Activated CD8-positive, alpha-beta T cell treated with anti-CD3 and anti-CD28 coated beads for 36 hours (primary cell): ENCODE data around the gene CDC42EP4. TPM values are rescaled to one million over a fixed set of nuclear protein-coding genes. Genes with fewer than 3 reads are reported as not detected.

Source experiments
- ATAC-seq: fragments of 200-7000 bp; cut with Tn5 transposase; one replicate; pipeline ENCODE4 v1.10.0; 2021; ENCODE audit warnings: mild to moderate bottlenecking, moderate library complexity
- CTCF ChIA-PET: fragments of 350-600 bp; sonication (Branson Sonifier 250); formaldehyde crosslinking; loops from one replicate; lab custom pipeline; 2021; ENCODE audit warnings: antibody characterized with exemption; lab: Charles Lee
- POLR2A ChIA-PET: fragments of 350-600 bp; sonication (Branson Sonifier 250); formaldehyde crosslinking; loops from one replicate; lab custom pipeline; 2021; ENCODE audit warnings: antibody characterized with exemption; lab: Charles Lee
- DNase-seq: peaks from one replicate; pipeline ENCODE4 v3.0.0-alpha.2; 2020
- H3K27ac Mint-ChIP-seq: one replicate; pipeline ENCODE4 v1.8.0; 2021; ENCODE audit warnings: mild to moderate bottlenecking, mixed read lengths
- H3K27me3 Mint-ChIP-seq: one replicate; pipeline ENCODE4 v1.8.0; 2021; ENCODE audit warnings: mixed read lengths
- H3K36me3 Mint-ChIP-seq: one replicate; pipeline ENCODE4 v1.8.0; 2021; ENCODE audit warnings: low read depth, mixed read lengths
- H3K4me1 Mint-ChIP-seq: one replicate; pipeline ENCODE4 v1.8.0; 2021; ENCODE audit warnings: low read depth, mixed read lengths
- H3K4me3 Mint-ChIP-seq: one replicate; pipeline ENCODE4 v1.8.0; 2021; ENCODE audit warnings: mild to moderate bottlenecking, moderate library complexity, mixed read lengths
- H3K9me3 Mint-ChIP-seq: one replicate; pipeline ENCODE4 v1.8.0; 2021; ENCODE audit warnings: mixed read lengths
- CTCF ChIP-seq: fragments of 200-600 bp; IDR thresholded peaks from one replicate; pipeline ENCODE4 v1.8.0; 2022; ENCODE audit warnings: antibody characterized with exemption, mild to moderate bottlenecking
- intact Hi-C: fragments of 100-400 bp; cut with micrococcal nuclease; formaldehyde crosslinking; loops from one replicate; pipeline ENCODE4 v1.10.0; 2022
- total RNA-seq, 2 experiments: library from RNA; stranded (reverse); gene quantifications; one replicate each; pipeline ENCODE4 v1.2.3, GENCODE V29; 2021

CDC42EP4 gene
- total RNA-seq, 2 experiments from 2014 or later = 0.72 to 1.1 TPM

- DNase-seq (peak; percentile 10), ATAC-seq (no peak)
- H3K36me3 Mint-ChIP-seq = no peaks in the 10 kb centered on the region
- no peaks in the 10 kb centered on the region for H3K27me3 Mint-ChIP-seq
- H3K4me1 Mint-ChIP-seq = no peaks in the 10 kb centered on the region
- CTCF ChIA-PET = interaction anchor here (1.5 kb wide), 1 partner anchor 29 kb away, joined by 4 read pairs; no protein-coding TSS in a partner anchor
- no peaks in the 10 kb centered on the region for H3K9me3 Mint-ChIP-seq
- POLR2A ChIA-PET = no interaction called here
- intact Hi-C loops = no loop called here
- H3K4me3 Mint-ChIP-seq = no peak overlapping the region
- no peak for TF ChIP-seq CTCF
- no peak overlapping the region for H3K27ac Mint-ChIP-seq
Observed at GRCh38 chr17:73340093-73340596, 28.3 kb upstream of the CDC42EP4 start.

GRCh38 chr17:73338566-73339197 lies 26.9 kb upstream of the CDC42EP4 start:
- ATAC-seq (no peak), DNase-seq (no peak)
- TF ChIP-seq CTCF = no peak
- no peaks in the 10 kb centered on the region for H3K27me3 Mint-ChIP-seq
- intact Hi-C loops = no loop called here
- H3K36me3 Mint-ChIP-seq = no peaks in the 10 kb centered on the region
- no peak overlapping the region for H3K4me3 Mint-ChIP-seq
- no peaks in the 10 kb centered on the region for H3K4me1 Mint-ChIP-seq
- ChIA-PET CTCF (interaction anchor here (0.9 kb wide), 1 partner anchor 31 kb away, joined by 4 read pairs; no protein-coding TSS in a partner anchor), POLR2A (no interaction called here)
- H3K9me3 Mint-ChIP-seq = no peaks in the 10 kb centered on the region
- no peak overlapping the region for H3K27ac Mint-ChIP-seq

- intact Hi-C loops = no loop called here
- Mint-ChIP-seq H3K36me3 (no peaks in the 10 kb centered on the region), H3K27ac (no peak overlapping the region), H3K27me3 (no peaks in the 10 kb centered on the region), H3K9me3 (no peaks in the 10 kb centered on the region), H3K4me1 (no peaks in the 10 kb centered on the region), H3K4me3 (no peak overlapping the region)
- CTCF ChIA-PET = no interaction called here
- DNase-seq (no peak), ATAC-seq (no peak)
- POLR2A ChIA-PET = no interaction called here
- no peak for TF ChIP-seq CTCF
Observed at GRCh38 chr17:73338050-73338521, 26.3 kb upstream of the CDC42EP4 start.

GRCh38 chr17:73337330-73337710 lies 25.5 kb upstream of the CDC42EP4 start:
- Mint-ChIP-seq H3K27ac (no peak overlapping the region), H3K27me3 (no peaks in the 10 kb centered on the region), H3K9me3 (no peaks in the 10 kb centered on the region), H3K36me3 (no peaks in the 10 kb centered on the region), H3K4me1 (no peaks in the 10 kb centered on the region), H3K4me3 (no peak overlapping the region)
- DNase-seq (no peak), ATAC-seq (no peak)
- TF ChIP-seq CTCF = no peak
- intact Hi-C loops = no loop called here
- ChIA-PET POLR2A (no interaction called here), CTCF (no interaction called here)
